A549 (cell line): ENCODE data around the gene CHN1.

Source experiments
- RCOR1 ChIP-seq: fragments of 150-350 bp; IDR thresholded peaks from 2 replicates; pipeline ENCODE4 v1.6.1; 2014; ENCODE audit warnings: antibody characterized with exemption, low read length, low read depth
- REST ChIP-seq: fragments of 200-600 bp; sonication (generic); IDR thresholded peaks from 2 replicates; pipeline ENCODE4 v1.6.1; 2016; ENCODE audit warnings: antibody characterized with exemption, mild to moderate bottlenecking, moderate library complexity

- TF ChIP-seq REST (no peak), RCOR1 (no peak)
Measured at GRCh38 chr2:174919947-174920595, 85.1 kb downstream of the CHN1 start.
